Mononuclear cell (primary cell): ENCODE measurements around the gene ACE. TPM values are rescaled to one million over a fixed set of nuclear protein-coding genes. Genes with fewer than 3 reads are reported as not detected.

Experiments used
- H3K27me3 ChIP-seq: 2 replicates; pipeline ENCODE4 v1.6.0; 2011; ENCODE audit warnings: low read length, control low read depth; ENCODE audit not compliant: insufficient read depth
- H3K4me1 ChIP-seq: 2 replicates; pipeline ENCODE4 v1.5.1; 2011; ENCODE audit warnings: mild to moderate bottlenecking, low read length, control low read depth; ENCODE audit not compliant: insufficient read depth
- H3K4me3 ChIP-seq: 2 replicates; pipeline ENCODE4 v1.5.1; 2011; ENCODE audit warnings: mild to moderate bottlenecking, low read length, moderate library complexity
- H3K9me3 ChIP-seq: 2 replicates; pipeline ENCODE4 v1.5.1; 2011; ENCODE audit warnings: low read depth, mild to moderate bottlenecking, control low read depth, low read length
- total RNA-seq: library from RNA; depleted of rRNA; stranded (reverse); fragments of >200 nt; gene quantifications from one replicate; pipeline ENCODE4 v1.2.3, GENCODE V29; 2012

The ACE gene
- total RNA-seq, 1 donor = 1.3 TPM

DNA sequence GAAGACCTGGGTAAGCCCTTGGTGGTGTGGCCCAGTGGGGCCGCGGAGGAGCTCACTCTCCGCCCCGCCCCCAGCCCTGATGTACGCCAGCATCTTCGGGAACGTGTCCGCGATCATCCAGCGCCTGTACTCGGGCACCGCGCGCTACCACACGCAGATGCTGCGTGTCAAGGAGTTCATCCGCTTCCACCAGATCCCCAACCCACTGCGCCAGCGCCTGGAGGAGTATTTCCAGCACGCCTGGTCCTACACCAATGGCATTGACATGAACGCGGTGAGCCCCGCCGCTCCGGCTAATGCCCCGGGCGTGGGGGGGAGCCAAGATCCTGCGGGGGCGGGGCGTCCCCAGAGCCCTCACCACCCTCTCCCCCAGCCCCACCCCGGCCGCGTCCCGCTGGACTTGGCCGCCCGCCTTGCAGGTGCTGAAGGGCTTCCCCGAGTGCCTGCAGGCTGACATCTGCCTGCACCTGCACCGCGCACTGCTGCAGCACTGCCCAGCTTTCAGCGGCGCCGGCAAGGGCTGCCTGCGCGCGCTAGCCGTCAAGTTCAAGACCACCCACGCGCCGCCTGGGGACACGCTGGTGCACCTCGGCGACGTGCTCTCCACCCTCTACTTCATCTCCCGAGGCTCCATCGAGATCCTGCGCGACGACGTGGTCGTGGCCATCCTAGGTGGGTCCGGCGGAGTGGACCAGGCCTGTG is 61.3 kb downstream of the ACE start:
- Histone ChIP-seq H3K9me3 (no peaks in the 10 kb centered on the region), H3K27me3 (peaks cover 18% of the 10 kb centered on the region), H3K4me3 (no peak overlapping the region), H3K4me1 (peaks cover 6% of the 10 kb centered on the region)

DNA sequence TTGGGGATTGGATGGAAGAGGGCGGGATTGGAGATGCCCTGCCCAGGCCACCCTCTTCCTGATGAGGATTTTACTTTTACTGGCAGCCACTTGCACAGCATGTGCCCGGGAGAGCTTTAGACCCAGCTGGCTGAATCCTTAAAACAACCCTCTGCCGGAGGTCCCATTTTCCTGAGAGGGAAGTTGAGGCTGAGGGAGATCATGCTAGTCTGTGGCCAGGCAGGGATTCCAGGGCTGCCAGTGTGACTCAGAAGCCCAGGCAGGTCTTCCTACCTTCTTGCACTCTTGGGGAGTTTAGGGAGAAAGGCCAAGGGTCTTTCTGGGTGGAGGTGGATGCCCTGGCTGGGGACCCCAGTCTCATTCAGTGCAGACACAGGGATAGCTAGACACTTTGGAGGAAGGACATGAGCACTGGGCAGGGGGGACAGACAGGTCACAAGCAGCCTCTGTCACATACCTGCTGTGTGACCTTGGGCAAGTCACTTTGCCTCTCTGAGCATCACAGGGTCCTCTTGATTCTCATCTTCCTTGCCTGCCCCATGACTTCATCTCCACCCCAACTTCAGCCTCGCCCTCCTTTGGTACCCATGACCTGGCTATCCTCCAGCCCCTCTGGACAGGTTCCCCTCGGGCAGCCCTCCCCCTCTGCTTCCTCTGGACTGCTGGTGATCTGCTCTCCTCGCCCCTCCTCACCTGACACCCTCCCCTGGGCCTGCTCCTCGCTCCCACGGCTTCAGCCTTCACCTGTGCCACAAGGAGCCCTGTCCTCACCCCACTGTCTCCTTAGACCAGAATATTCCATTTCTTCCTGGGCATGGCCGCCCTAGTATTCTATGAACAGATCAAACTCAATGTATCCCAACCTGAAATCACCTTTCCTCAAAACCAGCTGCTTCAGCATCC is 62.1 kb downstream of the ACE start:
- H3K4me1 ChIP-seq = peaks cover 6% of the 10 kb centered on the region
- no peak overlapping the region for H3K4me3 ChIP-seq
- H3K9me3 ChIP-seq = no peaks in the 10 kb centered on the region
- H3K27me3 ChIP-seq = peaks cover 18% of the 10 kb centered on the region

DNA sequence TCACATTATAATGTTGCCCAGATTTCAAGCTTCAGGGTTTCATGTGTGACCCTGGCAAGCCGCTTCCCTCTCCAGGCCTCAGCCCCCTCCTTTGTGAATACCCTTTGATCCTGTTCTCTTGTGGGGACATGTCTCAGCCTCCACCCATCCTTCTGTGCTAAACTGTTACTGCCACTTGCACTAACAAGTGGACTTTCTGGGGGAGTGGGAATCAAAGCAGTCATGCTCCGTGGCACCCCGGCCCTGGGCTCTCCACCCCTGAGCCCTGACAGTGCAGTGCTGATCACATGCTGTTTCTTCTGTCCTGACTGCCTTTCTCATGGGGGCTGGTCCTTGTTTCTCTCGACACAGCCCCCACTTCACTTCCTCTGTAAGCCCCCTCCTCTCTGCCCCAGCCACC is 63.7 kb downstream of the ACE start:
- H3K4me3 ChIP-seq = no peak overlapping the region
- peaks cover 6% of the 10 kb centered on the region for H3K4me1 ChIP-seq
- peaks cover 18% of the 10 kb centered on the region for H3K27me3 ChIP-seq
- H3K9me3 ChIP-seq = no peaks in the 10 kb centered on the region

DNA sequence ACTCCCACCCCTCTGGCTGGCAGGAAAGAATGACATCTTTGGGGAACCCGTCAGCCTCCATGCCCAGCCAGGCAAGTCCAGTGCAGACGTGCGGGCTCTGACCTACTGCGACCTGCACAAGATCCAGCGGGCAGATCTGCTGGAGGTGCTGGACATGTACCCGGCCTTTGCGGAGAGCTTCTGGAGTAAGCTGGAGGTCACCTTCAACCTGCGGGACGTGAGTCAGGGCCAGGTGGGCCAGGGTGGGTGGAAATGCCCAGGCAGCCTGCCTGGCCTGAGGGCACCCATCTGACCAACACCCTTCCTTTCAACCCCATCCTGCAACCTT is 65.3 kb downstream of the ACE start:
- H3K4me3 ChIP-seq = no peak overlapping the region
- no peaks in the 10 kb centered on the region for H3K9me3 ChIP-seq
- peaks cover 15% of the 10 kb centered on the region for H3K27me3 ChIP-seq
- peaks cover 6% of the 10 kb centered on the region for H3K4me1 ChIP-seq

DNA sequence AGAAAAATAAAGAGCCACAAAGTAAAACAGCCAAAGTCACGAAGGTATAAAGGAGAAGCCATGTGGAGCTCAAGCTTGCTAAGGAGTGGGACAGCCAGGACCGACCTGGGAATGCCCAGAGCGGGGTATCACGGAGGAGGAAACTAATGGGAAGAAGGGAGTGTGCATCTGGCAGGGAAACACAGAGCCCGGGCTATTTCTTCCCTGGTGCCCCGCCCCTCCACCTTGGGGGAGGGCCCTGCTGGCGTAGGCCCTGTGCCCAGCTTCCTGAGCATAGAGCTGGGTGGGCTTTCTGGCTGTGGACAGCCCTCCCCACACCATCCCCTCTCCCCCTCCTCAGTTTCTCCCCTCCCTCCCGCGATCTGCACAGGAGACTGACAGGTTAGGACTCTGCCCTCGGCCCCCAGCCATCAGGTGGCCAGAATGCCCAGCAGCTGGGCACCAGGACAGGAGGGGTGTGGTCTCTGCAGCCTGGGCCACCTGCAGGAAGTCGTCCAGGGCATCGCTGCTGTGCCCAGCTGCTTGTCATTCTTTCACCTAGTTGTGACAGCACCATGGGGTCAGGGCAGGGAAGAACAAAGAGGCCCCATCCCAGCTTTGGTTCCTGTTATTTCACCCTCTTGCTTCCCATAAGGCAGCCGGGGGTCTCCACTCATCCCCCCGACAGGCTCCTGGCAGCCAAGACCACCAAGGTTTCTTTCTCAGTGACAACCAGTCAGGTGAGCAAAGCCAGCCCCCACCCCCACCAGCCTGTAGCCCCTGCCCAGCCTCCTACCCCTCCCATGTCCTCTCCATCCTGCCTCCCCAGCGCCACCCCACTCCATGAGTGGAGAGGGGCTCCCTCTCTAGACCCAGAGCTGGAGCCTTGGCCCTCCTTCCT is 66.3 kb downstream of the ACE start:
- H3K27me3 ChIP-seq = peaks cover 12% of the 10 kb centered on the region
- H3K4me1 ChIP-seq = peaks cover 5% of the 10 kb centered on the region
- no peaks in the 10 kb centered on the region for H3K9me3 ChIP-seq
- no peak overlapping the region for H3K4me3 ChIP-seq

DNA sequence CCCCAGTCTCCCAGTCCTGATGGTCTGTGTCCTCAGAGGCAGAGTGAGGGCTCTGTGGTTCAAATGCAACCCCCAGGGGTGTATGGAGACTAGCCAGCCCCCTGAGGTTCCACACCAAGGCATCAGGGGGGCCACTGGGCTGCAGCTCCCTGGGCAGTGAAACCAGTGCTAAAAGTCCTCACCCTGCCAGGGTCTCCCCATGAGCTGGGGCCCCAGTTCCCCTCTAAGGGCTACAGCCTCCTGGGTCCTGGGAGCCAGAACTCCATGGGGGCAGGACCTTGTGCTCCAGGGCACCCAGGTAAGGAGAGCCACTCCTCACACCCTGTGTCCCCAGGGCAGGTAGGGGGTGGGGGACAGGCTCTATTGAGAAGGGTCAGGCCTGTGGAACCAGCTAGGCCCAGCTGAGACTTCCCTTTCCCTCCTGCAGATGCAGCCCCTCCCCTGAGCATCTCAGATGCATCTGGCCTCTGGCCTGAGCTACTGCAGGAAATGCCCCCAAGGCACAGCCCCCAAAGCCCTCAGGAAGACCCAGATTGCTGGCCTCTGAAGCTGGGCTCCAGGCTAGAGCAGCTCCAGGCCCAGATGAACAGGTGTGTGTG is 67.1 kb downstream of the ACE start:
- no peak overlapping the region for H3K4me3 ChIP-seq
- H3K27me3 ChIP-seq = peaks cover 7% of the 10 kb centered on the region
- H3K9me3 ChIP-seq = no peaks in the 10 kb centered on the region
- peaks cover 3% of the 10 kb centered on the region for H3K4me1 ChIP-seq

DNA sequence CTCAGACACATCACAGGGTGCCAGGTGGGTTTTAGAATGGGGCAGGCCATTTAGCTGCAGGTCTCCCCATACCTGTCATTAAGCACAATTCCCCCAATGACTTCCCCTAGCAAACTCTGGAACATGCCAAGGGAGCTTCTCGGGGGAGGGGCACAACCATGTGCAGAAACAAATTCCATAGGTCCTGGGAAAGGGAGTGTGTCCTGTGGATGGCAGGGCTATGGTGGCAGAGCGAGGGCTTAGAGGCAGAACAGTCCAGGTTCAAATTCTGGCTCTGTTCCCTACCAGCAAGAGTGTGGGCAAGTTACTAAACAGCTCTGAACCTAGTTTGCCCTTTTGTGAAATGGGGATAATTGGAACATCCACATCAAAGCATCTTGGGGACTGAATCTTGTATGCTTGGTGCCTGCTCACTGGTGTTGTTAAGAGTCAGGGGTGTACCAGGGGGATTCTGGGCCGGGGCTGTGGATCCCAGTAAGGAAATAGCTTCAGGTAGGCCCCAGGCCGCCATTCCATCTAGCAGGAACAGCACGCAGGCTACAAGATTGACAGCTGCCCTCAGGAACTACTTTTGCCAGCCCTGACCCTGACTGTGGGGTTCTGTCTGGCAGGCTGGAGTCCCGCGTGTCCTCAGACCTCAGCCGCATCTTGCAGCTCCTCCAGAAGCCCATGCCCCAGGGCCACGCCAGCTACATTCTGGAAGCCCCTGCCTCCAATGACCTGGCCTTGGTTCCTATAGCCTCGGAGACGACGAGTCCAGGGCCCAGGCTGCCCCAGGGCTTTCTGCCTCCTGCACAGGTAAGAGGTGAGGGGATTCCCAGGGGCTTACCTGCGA is 67.8 kb downstream of the ACE start:
- no peak overlapping the region for H3K4me3 ChIP-seq
- no peaks in the 10 kb centered on the region for H3K27me3 ChIP-seq
- H3K9me3 ChIP-seq = no peaks in the 10 kb centered on the region
- H3K4me1 ChIP-seq = peaks cover 11% of the 10 kb centered on the region

DNA sequence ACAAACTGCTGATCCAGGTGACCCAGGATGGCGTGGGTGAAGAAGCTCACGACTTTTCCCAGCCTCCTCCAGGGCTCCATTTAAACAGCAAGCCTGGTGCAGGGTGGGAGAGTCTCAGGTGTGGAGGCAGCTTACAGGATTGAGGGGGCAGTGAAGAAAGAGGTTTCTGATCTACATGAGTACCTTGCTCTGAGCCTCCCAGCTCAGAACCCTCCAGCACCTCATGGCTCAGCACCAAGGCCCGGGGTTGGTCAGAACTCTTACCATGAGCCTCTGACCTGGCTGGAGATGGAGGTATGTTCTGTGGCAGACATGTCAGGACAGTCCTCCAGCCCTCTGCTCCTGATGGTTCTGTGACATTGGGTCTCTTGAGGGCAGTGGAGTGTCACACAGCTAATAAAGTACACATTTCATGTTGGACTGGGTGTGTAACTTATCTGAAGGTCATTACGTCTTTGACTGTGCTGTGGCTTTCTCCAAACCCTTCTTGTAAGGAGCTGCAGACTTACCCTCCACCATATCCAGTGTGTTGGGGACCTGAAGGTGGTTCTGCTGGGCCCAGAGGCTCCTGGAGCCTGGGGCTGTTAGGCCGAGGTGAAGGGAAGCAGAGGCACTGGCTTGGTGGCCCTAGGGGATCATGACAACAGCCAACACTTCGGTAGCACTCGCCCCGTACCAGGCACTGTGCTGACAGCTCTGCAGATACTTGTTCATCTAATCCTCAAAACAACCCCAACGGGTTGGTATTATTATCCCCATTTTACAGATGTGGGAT is 69.6 kb downstream of the ACE start:
- H3K4me1 ChIP-seq = peaks cover 16% of the 10 kb centered on the region
- no peaks in the 10 kb centered on the region for H3K27me3 ChIP-seq
- H3K4me3 ChIP-seq = no peak overlapping the region
- H3K9me3 ChIP-seq = no peaks in the 10 kb centered on the region

DNA sequence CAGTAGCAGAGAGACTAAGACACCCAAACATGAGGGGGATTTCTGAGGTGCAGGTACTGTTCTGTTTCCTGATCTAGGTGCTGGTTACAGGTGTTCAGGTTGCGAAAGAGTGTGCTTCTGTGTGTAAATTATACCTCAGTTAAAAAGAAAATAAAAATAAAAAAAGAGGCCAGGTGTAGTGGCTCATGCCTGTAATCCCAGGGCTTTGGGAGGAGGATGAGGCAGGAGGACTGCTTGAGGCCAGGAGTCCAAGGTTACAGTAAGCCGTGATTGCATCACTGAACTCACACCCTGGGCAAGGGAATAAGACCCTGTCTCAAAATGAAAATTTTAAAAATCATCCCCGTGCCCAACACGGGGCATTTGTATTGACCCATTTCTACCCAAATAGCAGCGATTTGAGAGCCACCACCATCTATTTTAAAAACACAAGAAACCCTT is 70.2 kb downstream of the ACE start:
- Histone ChIP-seq H3K4me1 (peaks cover 22% of the 10 kb centered on the region), H3K4me3 (no peak overlapping the region), H3K27me3 (no peaks in the 10 kb centered on the region), H3K9me3 (no peaks in the 10 kb centered on the region)

Other genes with a start within 250 kb of the ACE start
- gene CYB561, start 30.8 kb upstream of the ACE start, total RNA-seq = 5.1 TPM
- not detected for gene KCNH6, start 46.3 kb downstream of the ACE start, total RNA-seq
- gene DCAF7, start 73.4 kb downstream of the ACE start, total RNA-seq = 5.4 TPM
- 15.3 TPM for gene TACO1, start 123.8 kb downstream of the ACE start, total RNA-seq
- 120 TPM for gene MAP3K3, start 145.4 kb downstream of the ACE start, total RNA-seq
- 274 TPM for gene LIMD2, start 223.1 kb downstream of the ACE start, total RNA-seq